GM23248 (cell line): Measurements from ENCODE around the gene ATP2C1.

ENCODE experiments used
- EZH2 ChIP-seq: fragments of 200-600 bp; sonication (generic); IDR thresholded peaks from 2 replicates; pipeline ENCODE4 v1.6.1; 2018; ENCODE audit warnings: antibody characterized with exemption, mild to moderate bottlenecking; ENCODE audit not compliant: insufficient read depth, poor library complexity, severe bottlenecking
- EZH2phosphoT487 ChIP-seq: fragments of 200-600 bp; sonication (generic); IDR thresholded peaks from 2 replicates; pipeline ENCODE4 v1.6.1; 2018; ENCODE audit warnings: antibody characterized with exemption, moderate library complexity, mild to moderate bottlenecking, low read depth; ENCODE audit not compliant: insufficient read depth

DNA sequence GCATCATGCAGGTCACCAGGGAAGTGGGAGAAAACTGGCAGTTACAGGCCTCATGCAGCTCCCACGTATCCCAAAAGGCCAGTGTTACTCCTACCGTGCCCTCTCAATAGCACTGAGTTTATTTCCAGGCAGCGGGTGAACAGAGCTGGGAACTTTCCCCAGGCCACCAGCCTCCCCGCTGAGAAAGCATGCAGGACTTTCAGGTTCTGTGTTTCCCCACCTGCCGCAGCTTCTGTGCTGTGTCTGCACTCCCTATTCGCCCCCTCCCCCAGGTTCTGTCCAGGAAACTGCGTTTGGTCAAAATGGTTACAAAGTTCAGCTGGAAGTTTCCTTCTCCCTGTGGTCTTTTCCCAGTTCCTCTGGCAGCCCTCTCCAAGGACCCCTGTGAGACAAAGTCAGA lies 154.1 kb downstream of the ATP2C1 start:
- TF ChIP-seq EZH2 (no peak), EZH2phosphoT487 (no peak)
